WTC11 (cell line): ENCODE measurements around the gene SLC7A8. TPM values are rescaled to one million over a fixed set of nuclear protein-coding genes. Genes with fewer than 3 reads are reported as not detected.
"Not testable (repeated sequence)": the region's sequence is repeated elsewhere in the genome, so short reads cannot be mapped to it uniquely, and the experiment has no call there.

Experiments used
- ATAC-seq: fragments of 200-7000 bp; cut with Tn5 transposase; 2 replicates; pipeline ENCODE4 v1.10.0; 2021; ENCODE audit warnings: mild to moderate bottlenecking, moderate library complexity
- CTCF ChIA-PET: fragments of 300-600 bp; sonication (Branson Sonifier 250); formaldehyde crosslinking; loops from one replicate; lab custom pipeline; 2021; ENCODE audit warnings: antibody characterized with exemption; lab: Charles Lee
- POLR2A ChIA-PET: fragments of 350-600 bp; sonication (Branson Sonifier 250); formaldehyde crosslinking; loops from one replicate; lab custom pipeline; 2021; ENCODE audit warnings: antibody characterized with exemption; lab: Charles Lee
- DNase-seq: peaks from one replicate; pipeline ENCODE4 v3.0.0; 2021; ENCODE audit warnings: low spot score
- H3K27ac Mint-ChIP-seq: 2 replicates; pipeline ENCODE4 v1.8.0; 2021; ENCODE audit warnings: mixed read lengths
- H3K27me3 Mint-ChIP-seq: 2 replicates; pipeline ENCODE4 v1.8.0; 2021; ENCODE audit warnings: low read depth, mild to moderate bottlenecking, moderate library complexity, mixed read lengths
- H3K36me3 Mint-ChIP-seq: 2 replicates; pipeline ENCODE4 v1.8.0; 2021; ENCODE audit warnings: mixed read lengths
- H3K4me1 Mint-ChIP-seq: 2 replicates; pipeline ENCODE4 v1.8.0; 2022; ENCODE audit warnings: mixed read lengths
- H3K4me3 Mint-ChIP-seq: 2 replicates; pipeline ENCODE4 v1.8.0; 2021; ENCODE audit warnings: mild to moderate bottlenecking, moderate library complexity, mixed read lengths
- H3K9me3 Mint-ChIP-seq: 2 replicates; pipeline ENCODE4 v1.8.0; 2021; ENCODE audit warnings: mixed read lengths
- ARID4B ChIP-seq: sonication (generic); formaldehyde crosslinking; IDR thresholded peaks from 2 replicates; pipeline ENCODE4 v1.8.0; 2023; ENCODE audit warnings: missing genetic modification reagents, mild to moderate bottlenecking, borderline replicate concordance
- E2F1 ChIP-seq: sonication (generic); formaldehyde crosslinking; IDR thresholded peaks from 2 replicates; pipeline ENCODE4 v1.8.0; 2022; ENCODE audit warnings: mild to moderate bottlenecking, missing genetic modification reagents
- ERG ChIP-seq: fragments of 250-450 bp; sonication (Bioruptor Pico); IDR thresholded peaks from 2 replicates; pipeline ENCODE4 v1.8.0; 2021; ENCODE audit warnings: mild to moderate bottlenecking
- FOXJ3 ChIP-seq: sonication (generic); formaldehyde crosslinking; IDR thresholded peaks from 2 replicates; pipeline ENCODE4 v1.9.0; 2021; ENCODE audit warnings: missing genetic modification reagents, mild to moderate bottlenecking, borderline replicate concordance
- FOXK1 ChIP-seq: sonication (generic); formaldehyde crosslinking; IDR thresholded peaks from 2 replicates; pipeline ENCODE4 v1.8.0; 2022; ENCODE audit warnings: mild to moderate bottlenecking, moderate library complexity, missing genetic modification reagents
- GTF2I ChIP-seq: fragments of 250-450 bp; sonication (Bioruptor Pico); conservative IDR thresholded peaks from 2 replicates; pipeline ENCODE4 v1.4.0; 2021; ENCODE audit warnings: mild to moderate bottlenecking
- MAX ChIP-seq: sonication (generic); formaldehyde crosslinking; IDR thresholded peaks from 2 replicates; pipeline ENCODE4 v1.8.0; 2022; ENCODE audit warnings: mild to moderate bottlenecking, missing genetic modification reagents
- MLX ChIP-seq: sonication (generic); formaldehyde crosslinking; IDR thresholded peaks from 2 replicates; pipeline ENCODE4 v1.8.1; 2023; ENCODE audit warnings: mild to moderate bottlenecking, missing genetic modification reagents, moderate library complexity
- RORB ChIP-seq: fragments of 250-450 bp; sonication (Bioruptor Pico); IDR thresholded peaks from 2 replicates; pipeline ENCODE4 v1.9.0; 2021; ENCODE audit warnings: mild to moderate bottlenecking
- STAT6 ChIP-seq: sonication (generic); formaldehyde crosslinking; conservative IDR thresholded peaks from 2 replicates; pipeline ENCODE4 v1.8.1; 2023; ENCODE audit warnings: mild to moderate bottlenecking, low read depth, missing genetic modification reagents, moderate library complexity
- TEAD4 ChIP-seq: sonication (generic); formaldehyde crosslinking; IDR thresholded peaks from 2 replicates; pipeline ENCODE4 v1.8.0; 2022; ENCODE audit warnings: mild to moderate bottlenecking, missing genetic modification reagents
- TP53 ChIP-seq: sonication (generic); formaldehyde crosslinking; IDR thresholded peaks from 2 replicates; pipeline ENCODE4 v1.8.1; 2023; ENCODE audit warnings: mild to moderate bottlenecking, missing genetic modification reagents
- ZMAT4 ChIP-seq: fragments of 250-450 bp; sonication (Bioruptor Pico); IDR thresholded peaks from 2 replicates; pipeline ENCODE4 v1.9.0; 2021; ENCODE audit warnings: mild to moderate bottlenecking
- ZNF532 ChIP-seq: fragments of 250-450 bp; sonication (Bioruptor Pico); IDR thresholded peaks from 2 replicates; pipeline ENCODE4 v1.9.0; 2021; ENCODE audit warnings: mild to moderate bottlenecking, borderline replicate concordance
- total RNA-seq: library from RNA; stranded (reverse); gene quantifications from 3 replicates; pipeline ENCODE4 v1.2.3, GENCODE V29; 2021

Gene SLC7A8
- total RNA-seq, 1 experiment from 2014 or later: 207 TPM

- 0 out of 2 replicates have a peak, but pooled peaks have one; percentile 29 for TF ChIP-seq ARID4B (CRISPR knock-in tag)
- TF ChIP-seq ZMAT4: peak; percentile 46; the same call in 1 of the 2 replicates
- TF ChIP-seq TP53: peak; percentile 36; the same call in 1 of the 2 replicates
These were observed at the start of gene SLC7A8 (continued) for GRCh38 chr14:23183479-23183878.

- DNase-seq, H3K27me3 Mint-ChIP-seq, POLR2A ChIA-PET, H3K4me1 Mint-ChIP-seq, ATAC-seq, H3K27ac Mint-ChIP-seq, CTCF ChIA-PET, H3K4me3 Mint-ChIP-seq: not testable (repeated sequence)
- Mint-ChIP-seq H3K9me3 (peaks cover 20% of the 10 kb centered on the region), H3K36me3 (peaks cover 19% of the 10 kb centered on the region)
These were observed 48.9 kb upstream of the SLC7A8 start for GRCh38 chr14:23232241-23232808.

GRCh38 chr14:23228812-23229211 is 45.4 kb upstream of the SLC7A8 start:
- H3K4me1 Mint-ChIP-seq: 0 out of 2 replicates have a peak, but pooled peaks cover 3% of the 10 kb centered on the region
- DNase-seq: no peak

More at GRCh38 chr14:23228812-23229211, 45.4 kb upstream of the SLC7A8 start:
- no peak overlapping the region for H3K4me3 Mint-ChIP-seq
- CTCF ChIA-PET: no interaction called here
- no peak for TF ChIP-seq ERG (CRISPR knock-in tag)
- no peak for TF ChIP-seq MAX
- no peak for TF ChIP-seq RORB (CRISPR knock-in tag)
- no peak for TF ChIP-seq TEAD4 (CRISPR knock-in tag)
- TF ChIP-seq ZNF532 (CRISPR knock-in tag): no peak
- TF ChIP-seq STAT6 (CRISPR knock-in tag): no peak
- no peak for TF ChIP-seq FOXJ3 (CRISPR knock-in tag)
- no peak for TF ChIP-seq E2F1 (CRISPR knock-in tag)
- no peak for TF ChIP-seq MLX (CRISPR knock-in tag)
- TF ChIP-seq FOXK1 (CRISPR knock-in tag): no peak
- no peak for TF ChIP-seq GTF2I (CRISPR knock-in tag)
- TF ChIP-seq, all 79 proteins: peak for 0
- H3K36me3 Mint-ChIP-seq: peaks cover 19% of the 10 kb centered on the region
- H3K9me3 Mint-ChIP-seq: peaks cover 30% of the 10 kb centered on the region
- H3K27me3 Mint-ChIP-seq: no peaks in the 10 kb centered on the region; the same call in 1 of the 2 replicates
- no peak for ATAC-seq
- H3K27ac Mint-ChIP-seq: no peak overlapping the region
- POLR2A ChIA-PET: no interaction called here
